ENCODE data around the gene CYLD.

CYLD gene

GRCh38 chr16:50839920-50840729 is 98.2 kb downstream of the CYLD start:
- no peaks in the 10 kb centered on the region for H3K9me3 ChIP-seq (ENCODE audit: insufficient read depth, low read length, severe bottlenecking)
- H3K27ac ChIP-seq (ENCODE audit: low read length): no peak overlapping the region
- H2AFZ ChIP-seq (ENCODE audit: low read depth, low read length): no peak overlapping the region
- H4K20me1 ChIP-seq (ENCODE audit: insufficient read depth, low read length): no peaks in the 10 kb centered on the region
- no peaks in the 10 kb centered on the region for H3K79me2 ChIP-seq (ENCODE audit: insufficient read depth, low read length)
- DNase-seq (no peak), ATAC-seq (ENCODE audit: insufficient read depth, low read depth) (no peak)
- no peak overlapping the region for H3K4me2 ChIP-seq (ENCODE audit: insufficient read depth, low read length)
- H3K36me3 ChIP-seq (ENCODE audit: insufficient read depth, low read length): no peaks in the 10 kb centered on the region
- H3K4me1 ChIP-seq (ENCODE audit: insufficient read depth, low read length): no peaks in the 10 kb centered on the region
- H3K9ac ChIP-seq (ENCODE audit: low read depth, low read length): no peak overlapping the region
- no peak overlapping the region for H3K4me3 ChIP-seq (ENCODE audit: low read depth in 1 of 2, low read length in 2 of 2)
- no peaks in the 10 kb centered on the region for H3K27me3 ChIP-seq (ENCODE audit: insufficient read depth, low read length, poor library complexity)
- TF ChIP-seq CTCF (IDR thresholded peaks at IDR 0.05; ENCODE audit: borderline replicate concordance, extremely low read depth, low read length, poor library complexity, severe bottlenecking) (peak; percentile 16), EZH2 (IDR thresholded peaks at IDR 0.05; ENCODE audit: borderline replicate concordance, low read depth, low read length, severe bottlenecking) (no peak)

GRCh38 chr16:50841081-50841886 is 99.4 kb downstream of the CYLD start:
- H3K4me3 ChIP-seq (ENCODE audit: low read depth in 1 of 2, low read length in 2 of 2): no peak overlapping the region
- H3K27me3 ChIP-seq (ENCODE audit: insufficient read depth, low read length, poor library complexity): no peaks in the 10 kb centered on the region
- DNase-seq: no peak
- no peak overlapping the region for H3K4me2 ChIP-seq (ENCODE audit: insufficient read depth, low read length)
- no peak overlapping the region for H3K27ac ChIP-seq (ENCODE audit: low read length)
- H3K79me2 ChIP-seq (ENCODE audit: insufficient read depth, low read length): no peaks in the 10 kb centered on the region
- no peaks in the 10 kb centered on the region for H3K36me3 ChIP-seq (ENCODE audit: insufficient read depth, low read length)
- TF ChIP-seq EZH2 (IDR thresholded peaks at IDR 0.05; ENCODE audit: borderline replicate concordance, low read depth, low read length, severe bottlenecking) (no peak), CTCF (IDR thresholded peaks at IDR 0.05; ENCODE audit: borderline replicate concordance, extremely low read depth, low read length, poor library complexity, severe bottlenecking) (no peak)
- no peaks in the 10 kb centered on the region for H3K9me3 ChIP-seq (ENCODE audit: insufficient read depth, low read length, severe bottlenecking)
- no peak overlapping the region for H2AFZ ChIP-seq (ENCODE audit: low read depth, low read length)
- no peak overlapping the region for H3K9ac ChIP-seq (ENCODE audit: low read depth, low read length)
- H4K20me1 ChIP-seq (ENCODE audit: insufficient read depth, low read length): no peaks in the 10 kb centered on the region
- H3K4me1 ChIP-seq (ENCODE audit: insufficient read depth, low read length): no peaks in the 10 kb centered on the region
- ATAC-seq (ENCODE audit: insufficient read depth, low read depth): no peak

GRCh38 chr16:50842013-50842505 is 100.2 kb downstream of the CYLD start:
- no peak for ATAC-seq (ENCODE audit: insufficient read depth, low read depth)

More at GRCh38 chr16:50842013-50842505, 100.2 kb downstream of the CYLD start:
- H3K27ac ChIP-seq (ENCODE audit: low read length): no peak overlapping the region
- H3K79me2 ChIP-seq (ENCODE audit: insufficient read depth, low read length): no peaks in the 10 kb centered on the region
- no peak overlapping the region for H2AFZ ChIP-seq (ENCODE audit: low read depth, low read length)
- H4K20me1 ChIP-seq (ENCODE audit: insufficient read depth, low read length): no peaks in the 10 kb centered on the region
- H3K27me3 ChIP-seq (ENCODE audit: insufficient read depth, low read length, poor library complexity): no peaks in the 10 kb centered on the region
- no peaks in the 10 kb centered on the region for H3K4me1 ChIP-seq (ENCODE audit: insufficient read depth, low read length)
- H3K36me3 ChIP-seq (ENCODE audit: insufficient read depth, low read length): no peaks in the 10 kb centered on the region
- no peak overlapping the region for H3K4me3 ChIP-seq (ENCODE audit: low read depth in 1 of 2, low read length in 2 of 2)
- no peak for TF ChIP-seq CTCF (IDR thresholded peaks at IDR 0.05; ENCODE audit: borderline replicate concordance, extremely low read depth, low read length, poor library complexity, severe bottlenecking)
- TF ChIP-seq EZH2 (IDR thresholded peaks at IDR 0.05; ENCODE audit: borderline replicate concordance, low read depth, low read length, severe bottlenecking): no peak
- no peak overlapping the region for H3K4me2 ChIP-seq (ENCODE audit: insufficient read depth, low read length)
- DNase-seq: no peak
- H3K9me3 ChIP-seq (ENCODE audit: insufficient read depth, low read length, severe bottlenecking): no peaks in the 10 kb centered on the region
- no peak overlapping the region for H3K9ac ChIP-seq (ENCODE audit: low read depth, low read length)
